HepG2 (cell line): ENCODE results near the gene RBM46. TPM values are rescaled to one million over a fixed set of nuclear protein-coding genes. Genes with fewer than 3 reads are reported as not detected.

ENCODE experiments used
- ATAC-seq: fragments of 200-7000 bp; cut with Tn5 transposase; 3 replicates; pipeline ENCODE4 v1.9.1; 2020; ENCODE audit warnings: mild to moderate bottlenecking, moderate library complexity
- Bru-seq: library from RNA; stranded (reverse); fragments of 400-500 nt; gene quantifications from one replicate; lab custom pipeline; 2021; lab: Mats Ljungman, UMichigan
- BruChase-seq, 2 experiments: library from RNA; stranded (reverse); fragments of 400-500 nt; gene quantifications; one replicate each; lab custom pipeline; 2021; lab: Mats Ljungman, UMichigan
- BruUV-seq: library from RNA; stranded (reverse); fragments of 400-500 nt; replicated peaks from 2 replicates; lab custom pipeline; 2021; lab: Mats Ljungman, UMichigan
- CTCF ChIA-PET: fragments of 300-600 bp; formaldehyde crosslinking; extraction: SDS; loops from one replicate; lab custom pipeline; 2021; ENCODE audit warnings: low total read pairs, inconsistent platforms, low intra/inter-chr PET ratio; lab: Yijun Ruan, JAX
- POLR2A ChIA-PET: fragments of 350-600 bp; sonication (Branson Sonifier 250); formaldehyde crosslinking; loops from one replicate; lab custom pipeline; 2020; ENCODE audit warnings: antibody characterized with exemption, inconsistent platforms; lab: Yijun Ruan, JAX
- DNase-seq: peaks from one replicate; pipeline ENCODE4 v3.0.0-alpha.2; 2015; ENCODE audit warnings: low spot score
- FAIRE-seq: peaks from 3 replicates; lab custom pipeline; 2011; peaks lifted over from hg19 to GRCh38; lab: Jason Lieb, UNC
- H2AFZ ChIP-seq: one replicate; pipeline ENCODE4 v1.6.1; 2011; ENCODE audit warnings: low read length, inconsistent platforms
- H3K27ac ChIP-seq: fragments of 300-600 bp; 3 replicates; pipeline ENCODE4 v1.8.0; 2011; ENCODE audit warnings: mixed run types, mild to moderate bottlenecking, mixed read lengths, low read length, inconsistent platforms; ENCODE audit not compliant: insufficient read depth; ENCODE audit errors: extremely low read length
- H3K27me3 ChIP-seq, 2 experiments: fragments of 200-600 bp in 1 of 2; 2 replicates in 1 of 2; 3 replicates in 1 of 2; pipeline versions ENCODE4 v1.6.0 to v1.8.0; 2011; ENCODE audit warnings: low read length in 2 of 2, mild to moderate bottlenecking in 2 of 2, moderate library complexity in 2 of 2, inconsistent platforms in 1 of 2; ENCODE audit not compliant: insufficient read depth in 2 of 2, control insufficient read depth in 1 of 2
- H3K36me3 ChIP-seq, 2 experiments: fragments of 200-600 bp in 1 of 2; replicated peaks in 1 of 2; 2 replicates in 1 of 2; 3 replicates in 1 of 2; pipeline versions ENCODE4 v1.5.1 to v1.8.0; 2011; ENCODE audit warnings: low read length in 2 of 2, inconsistent platforms in 1 of 2; ENCODE audit not compliant: insufficient read depth in 2 of 2, control insufficient read depth in 1 of 2
- H3K4me1 ChIP-seq: 2 replicates; pipeline ENCODE4 v1.5.1; 2012; ENCODE audit warnings: low read length, inconsistent platforms; ENCODE audit not compliant: insufficient read depth
- H3K4me2 ChIP-seq: 2 replicates; pipeline ENCODE4 v1.6.0; 2011; ENCODE audit warnings: low read depth, low read length, inconsistent platforms
- H3K4me3 ChIP-seq, 3 experiments: fragments of 200-600 bp in 1 of 3; sonication (generic), shearing (Covaris generic) in 1 of 3; replicated peaks in 1 of 3; 2 replicates each; pipeline ENCODE4 v1.5.1; 2011 to 2016; ENCODE audit warnings: low read length in 3 of 3, inconsistent platforms in 2 of 3, low read depth in 2 of 3, mild to moderate bottlenecking in 2 of 3, control low read depth in 1 of 3, mixed read lengths in 1 of 3; ENCODE audit not compliant: insufficient read depth in 1 of 3
- H3K79me2 ChIP-seq: one replicate; pipeline ENCODE4 v1.6.1; 2011; ENCODE audit warnings: low read length, inconsistent platforms; ENCODE audit not compliant: insufficient read depth
- H3K9ac ChIP-seq: 2 replicates; pipeline ENCODE4 v1.6.0; 2011; ENCODE audit warnings: mild to moderate bottlenecking, low read depth, low read length, inconsistent platforms; ENCODE audit not compliant: insufficient read depth
- H3K9me3 ChIP-seq: 2 replicates; pipeline ENCODE4 v1.5.1; 2012; ENCODE audit warnings: mild to moderate bottlenecking, low read length
- H4K20me1 ChIP-seq: 2 replicates; pipeline ENCODE4 v1.6.0; 2011; ENCODE audit warnings: inconsistent platforms, mild to moderate bottlenecking, low read length, moderate library complexity; ENCODE audit not compliant: insufficient read depth
- DR1 ChIP-seq: sonication (generic); formaldehyde crosslinking; IDR thresholded peaks from 2 replicates; pipeline ENCODE4 v1.8.0; 2021; ENCODE audit warnings: mild to moderate bottlenecking, missing genetic modification reagents, inconsistent platforms
- GMEB1 ChIP-seq: sonication (generic); formaldehyde crosslinking; IDR thresholded peaks from 2 replicates; pipeline ENCODE4 v1.5.1; 2020; ENCODE audit warnings: missing genetic modification reagents, mild to moderate bottlenecking, borderline replicate concordance
- GTF3A ChIP-seq: sonication (generic); formaldehyde crosslinking; conservative IDR thresholded peaks from 2 replicates; pipeline ENCODE4 v1.4.0; 2020; ENCODE audit warnings: mild to moderate bottlenecking, missing genetic modification reagents
- NR2C2 ChIP-seq: sonication (generic); formaldehyde crosslinking; IDR thresholded peaks from 2 replicates; pipeline ENCODE4 v1.4.0; 2020; ENCODE audit warnings: missing genetic modification reagents, mild to moderate bottlenecking, moderate library complexity, borderline replicate concordance
- PHF20 ChIP-seq: sonication (generic); formaldehyde crosslinking; IDR thresholded peaks from 2 replicates; pipeline ENCODE4 v1.5.0; 2020; ENCODE audit warnings: mild to moderate bottlenecking, missing genetic modification reagents
- WGBS: methylation state at CpG from one replicate; pipeline ENCODE4 v1.1.6; 2017; ENCODE audit warnings: low lambda C conversion rate; 5-methylcytosine and 5-hydroxymethylcytosine counted together
- in situ Hi-C: cut with HindIII; loops from 2 replicates; pipeline ENCODE4 v1.10.0; 2017; ENCODE audit warnings: low pct_unique_long_range_greater_than_20kb; ENCODE audit not compliant: extremely low pct_ligation_motif_present
- intact Hi-C: fragments of 100-400 bp; cut with micrococcal nuclease; formaldehyde crosslinking; loops from one replicate; pipeline ENCODE4 v1.10.0; 2022; ENCODE audit not compliant: unreplicated experiment
- long read RNA-seq, 2 experiments: library from RNA in 1 of 2; library from polyadenylated mRNA in 1 of 2; stranded (forward) in 1 of 2; unstranded in 1 of 2; transcript quantifications; one replicate each; pipeline ENCODE4 v2.0.0, GENCODE V29; 2019 to 2022
- polyA minus RNA-seq, 3 experiments: library from RNA; depleted of rRNA, polyadenylated mRNA; stranded (reverse); fragments of >200 nt; gene quantifications; 2 replicates each; pipeline ENCODE4 v1.2.3, GENCODE V29; 2011; ENCODE audit warnings: low replicate concordance in 1 of 3
- polyA plus RNA-seq, 8 experiments: library from polyadenylated mRNA; depleted of rRNA in 3 of 8; stranded (reverse) in 7 of 8; unstranded in 1 of 8; fragments of >200 nt; fragmentation: Illumina TruSeq in 4 of 8; extraction: Trizol in 4 of 8; gene quantifications; 2 replicates each; pipeline versions ENCODE4 v1.2.1 to v1.2.3, GENCODE V29; 2011 to 2016; ENCODE audit warnings: low read depth in 4 of 8, missing spikeins in 1 of 8, mixed read lengths in 1 of 8; ENCODE audit not compliant: insufficient read depth in 1 of 8
- total RNA-seq, 5 experiments: library from RNA; depleted of rRNA; stranded (reverse); fragments of >200 nt; fragmentation: Illumina TruSeq; extraction: Trizol; gene quantifications; 2 replicates each; pipeline ENCODE4 v1.2.3, GENCODE V29; 2016; ENCODE audit warnings: low read depth in 1 of 5
- TF ChIP-seq, protein P1 (sequence below): sonication (generic); formaldehyde crosslinking; IDR thresholded peaks from 2 replicates; pipeline ENCODE4 v1.5.1; 2020; ENCODE audit warnings: mild to moderate bottlenecking, missing genetic modification reagents, borderline replicate concordance

RBM46 gene, protein sequence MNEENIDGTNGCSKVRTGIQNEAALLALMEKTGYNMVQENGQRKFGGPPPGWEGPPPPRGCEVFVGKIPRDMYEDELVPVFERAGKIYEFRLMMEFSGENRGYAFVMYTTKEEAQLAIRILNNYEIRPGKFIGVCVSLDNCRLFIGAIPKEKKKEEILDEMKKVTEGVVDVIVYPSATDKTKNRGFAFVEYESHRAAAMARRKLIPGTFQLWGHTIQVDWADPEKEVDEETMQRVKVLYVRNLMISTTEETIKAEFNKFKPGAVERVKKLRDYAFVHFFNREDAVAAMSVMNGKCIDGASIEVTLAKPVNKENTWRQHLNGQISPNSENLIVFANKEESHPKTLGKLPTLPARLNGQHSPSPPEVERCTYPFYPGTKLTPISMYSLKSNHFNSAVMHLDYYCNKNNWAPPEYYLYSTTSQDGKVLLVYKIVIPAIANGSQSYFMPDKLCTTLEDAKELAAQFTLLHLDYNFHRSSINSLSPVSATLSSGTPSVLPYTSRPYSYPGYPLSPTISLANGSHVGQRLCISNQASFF
- total RNA-seq (2016; rRNA removed; fragmentation: Illumina TruSeq; extraction: Trizol) = not detected in 2 replicates
- not detected in 2 replicates for total RNA-seq (2016; cell fraction: cytosol; rRNA removed; fragmentation: Illumina TruSeq; extraction: Trizol; ENCODE audit: low read depth)
- total RNA-seq (2016; cell fraction: insoluble cytoplasmic fraction; rRNA removed; fragmentation: Illumina TruSeq; extraction: Trizol) = not detected in 2 replicates
- total RNA-seq (2016; cell fraction: membrane; rRNA removed; fragmentation: Illumina TruSeq; extraction: Trizol) = not detected in 2 replicates
- total RNA-seq (2016; cell fraction: nucleus; rRNA removed; fragmentation: Illumina TruSeq; extraction: Trizol) = not detected in 2 replicates
- not detected in 2 replicates for polyA plus RNA-seq (2011; rRNA removed)
- polyA plus RNA-seq (2011; cell fraction: cytosol; rRNA removed) = not detected in 2 replicates
- polyA plus RNA-seq (2011; cell fraction: nucleus; rRNA removed) = not detected in 2 replicates
- polyA plus RNA-seq (2012) = not detected in 2 replicates
- not detected in 2 replicates for polyA plus RNA-seq (2016; cell fraction: cytosol; fragmentation: Illumina TruSeq; extraction: Trizol; ENCODE audit: low read depth)
- polyA plus RNA-seq (2016; cell fraction: insoluble cytoplasmic fraction; fragmentation: Illumina TruSeq; extraction: Trizol; ENCODE audit: low read depth) = not detected in 2 replicates
- polyA plus RNA-seq (2016; cell fraction: membrane; fragmentation: Illumina TruSeq; extraction: Trizol; ENCODE audit: low read depth) = not detected in 2 replicates
- polyA plus RNA-seq (2016; cell fraction: nucleus; fragmentation: Illumina TruSeq; extraction: Trizol; ENCODE audit: insufficient read depth, low read depth) = not detected in 2 replicates
- not detected in 2 replicates for polyA minus RNA-seq (2011; rRNA and poly(A)+ RNA removed; ENCODE audit: low replicate concordance)
- not detected in 2 replicates for polyA minus RNA-seq (2011; cell fraction: cytosol; rRNA and poly(A)+ RNA removed)
- not detected in 2 replicates for polyA minus RNA-seq (2011; cell fraction: nucleus; rRNA and poly(A)+ RNA removed)
- not detected for Bru-seq, nascent RNA
- BruChase-seq, experiment 1, labeled RNA remaining after a 6-hour chase = not detected
- not detected for BruChase-seq, experiment 2, labeled RNA remaining after a 2-hour chase
- long read RNA-seq, experiment 1 = 0 reads
- long read RNA-seq, experiment 2 = 0 reads

GRCh38 chr4:154781126-154781982 lies at the start of gene RBM46:
TSS of gene RBM46 (plus strand) at chr4:154781272. CDS start at chr4:154796753, 15,481 bp downstream.
- Histone ChIP-seq H3K27me3 (no peaks in the 10 kb centered on the region), H3K79me2 (no peaks in the 10 kb centered on the region), H3K9me3 (no peaks in the 10 kb centered on the region), H3K4me1 (no peaks in the 10 kb centered on the region), H2AFZ (no peak within 1 kb of the TSS), H3K4me2 (no peak within 1 kb of the TSS), H3K27ac (no peak within 1 kb of the TSS), H3K36me3 (no peaks in the 10 kb centered on the region), H4K20me1 (no peaks in the 10 kb centered on the region), H3K9ac (no peak within 1 kb of the TSS), H3K4me3 (no peak within 1 kb of the TSS)
- WGBS = 75% methylated on average over 62 of the region's 76 CpGs
- FAIRE-seq (no peak), ATAC-seq (no peak), DNase-seq (no peak)
- intact Hi-C loops (no loop called here), in situ Hi-C loops (no loop called here)
- POLR2A ChIA-PET = no interaction called here
- BruUV-seq = no TSS peak
- TF ChIP-seq, protein P1, sequence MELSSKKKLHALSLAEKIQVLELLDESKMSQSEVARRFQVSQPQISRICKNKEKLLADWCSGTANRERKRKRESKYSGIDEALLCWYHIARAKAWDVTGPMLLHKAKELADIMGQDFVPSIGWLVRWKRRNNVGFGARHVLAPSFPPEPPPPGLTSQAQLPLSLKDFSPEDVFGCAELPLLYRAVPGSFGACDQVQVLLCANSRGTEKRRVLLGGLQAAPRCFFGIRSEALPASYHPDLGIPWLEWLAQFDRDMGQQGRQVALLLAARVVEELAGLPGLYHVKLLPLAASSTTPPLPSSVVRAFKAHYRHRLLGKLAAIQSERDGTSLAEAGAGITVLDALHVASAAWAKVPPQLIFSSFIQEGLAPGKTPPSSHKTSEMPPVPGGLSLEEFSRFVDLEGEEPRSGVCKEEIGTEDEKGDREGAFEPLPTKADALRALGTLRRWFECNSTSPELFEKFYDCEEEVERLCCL (CRISPR knock-in tag) = no peak
- no peak for TF ChIP-seq PHF20 (CRISPR knock-in tag)
- no peak for TF ChIP-seq GTF3A (CRISPR knock-in tag)
- no peak for TF ChIP-seq NR2C2 (CRISPR knock-in tag)
- TF ChIP-seq GMEB1 (CRISPR knock-in tag) = no peak
- no peak for TF ChIP-seq DR1 (CRISPR knock-in tag)
- TF ChIP-seq, all 625 proteins: peak for 0
- CTCF ChIA-PET = no interaction called here
